ENCODE results near the gene CDK14. TPM values are rescaled to one million over a fixed set of nuclear protein-coding genes. Genes with fewer than 3 reads are reported as not detected.
A peak's percentile ranks its signal among the peaks of the same experiment; 100 is the strongest.

Gene CDK14
- total RNA-seq, 4 donors from 2014 or later, result 3.3 to 61.6 (median 38.7) TPM

DNA sequence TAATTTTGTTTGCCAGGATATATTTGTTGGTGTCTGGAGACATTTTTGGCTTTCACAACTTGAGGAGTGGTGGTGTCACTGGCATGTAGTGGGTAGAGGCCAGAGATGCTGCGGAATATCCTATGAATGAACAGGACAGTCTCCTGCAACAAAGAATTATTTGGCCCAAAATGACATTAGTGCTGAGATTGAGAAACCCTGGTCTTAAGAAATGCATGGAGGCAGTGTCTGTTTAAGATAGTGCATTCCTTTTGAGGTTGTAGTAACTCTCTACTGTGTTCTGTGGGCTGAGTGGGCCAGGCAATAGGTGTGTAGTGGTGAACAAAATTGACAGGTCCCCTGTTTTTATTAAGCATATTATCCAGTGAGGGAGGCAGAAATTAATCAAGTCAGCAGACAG is 165.5 kb downstream of the CDK14 start:
- Histone ChIP-seq H3K27ac (no peak overlapping the region), H3K9me3 (no peaks in the 10 kb centered on the region), H3K36me3 (no peaks in the 10 kb centered on the region), H3K27me3 (no peaks in the 10 kb centered on the region), H3K4me1 (no peaks in the 10 kb centered on the region), H3K4me3 (no peak overlapping the region)
- intact Hi-C loops (cut with DNase I; ENCODE audit: low total_unique reads), result no loop called here
- DNase-seq, result no peak
- TF ChIP-seq, protein P1, sequence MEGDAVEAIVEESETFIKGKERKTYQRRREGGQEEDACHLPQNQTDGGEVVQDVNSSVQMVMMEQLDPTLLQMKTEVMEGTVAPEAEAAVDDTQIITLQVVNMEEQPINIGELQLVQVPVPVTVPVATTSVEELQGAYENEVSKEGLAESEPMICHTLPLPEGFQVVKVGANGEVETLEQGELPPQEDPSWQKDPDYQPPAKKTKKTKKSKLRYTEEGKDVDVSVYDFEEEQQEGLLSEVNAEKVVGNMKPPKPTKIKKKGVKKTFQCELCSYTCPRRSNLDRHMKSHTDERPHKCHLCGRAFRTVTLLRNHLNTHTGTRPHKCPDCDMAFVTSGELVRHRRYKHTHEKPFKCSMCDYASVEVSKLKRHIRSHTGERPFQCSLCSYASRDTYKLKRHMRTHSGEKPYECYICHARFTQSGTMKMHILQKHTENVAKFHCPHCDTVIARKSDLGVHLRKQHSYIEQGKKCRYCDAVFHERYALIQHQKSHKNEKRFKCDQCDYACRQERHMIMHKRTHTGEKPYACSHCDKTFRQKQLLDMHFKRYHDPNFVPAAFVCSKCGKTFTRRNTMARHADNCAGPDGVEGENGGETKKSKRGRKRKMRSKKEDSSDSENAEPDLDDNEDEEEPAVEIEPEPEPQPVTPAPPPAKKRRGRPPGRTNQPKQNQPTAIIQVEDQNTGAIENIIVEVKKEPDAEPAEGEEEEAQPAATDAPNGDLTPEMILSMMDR (IDR thresholded peaks at IDR 0.05), result no peak
- no peak for TF ChIP-seq POLR2A (IDR thresholded peaks at IDR 0.05)

DNA sequence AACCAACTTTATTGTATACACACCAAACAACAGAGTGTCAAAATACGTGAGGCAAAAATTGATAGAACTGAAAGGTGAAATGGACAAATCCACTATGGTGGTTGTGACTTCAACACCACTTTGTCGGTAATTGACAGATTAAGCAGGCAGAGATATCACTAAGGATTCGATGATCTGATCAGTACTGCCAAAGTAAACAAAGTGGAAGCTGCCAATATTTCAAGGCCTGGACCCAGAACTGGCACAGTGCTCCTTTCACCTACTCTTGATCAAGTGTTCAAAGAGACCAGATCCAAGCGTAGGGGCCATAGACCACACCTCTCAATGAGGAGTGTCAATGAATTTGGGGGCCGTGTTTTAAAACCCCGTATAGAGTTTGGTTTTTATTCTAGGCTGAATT is 167.0 kb downstream of the CDK14 start:
- intact Hi-C loops (cut with DNase I; ENCODE audit: low total_unique reads), result no loop called here
- H3K36me3 ChIP-seq, result no peaks in the 10 kb centered on the region
- TF ChIP-seq, protein P1 (IDR thresholded peaks at IDR 0.05), result no peak
- no peak for TF ChIP-seq POLR2A (IDR thresholded peaks at IDR 0.05)
- no peaks in the 10 kb centered on the region for H3K9me3 ChIP-seq
- DNase-seq, result no peak
- no peak overlapping the region for H3K4me3 ChIP-seq
- no peaks in the 10 kb centered on the region for H3K4me1 ChIP-seq
- H3K27me3 ChIP-seq, result no peaks in the 10 kb centered on the region
- H3K27ac ChIP-seq, result no peak overlapping the region

DNA sequence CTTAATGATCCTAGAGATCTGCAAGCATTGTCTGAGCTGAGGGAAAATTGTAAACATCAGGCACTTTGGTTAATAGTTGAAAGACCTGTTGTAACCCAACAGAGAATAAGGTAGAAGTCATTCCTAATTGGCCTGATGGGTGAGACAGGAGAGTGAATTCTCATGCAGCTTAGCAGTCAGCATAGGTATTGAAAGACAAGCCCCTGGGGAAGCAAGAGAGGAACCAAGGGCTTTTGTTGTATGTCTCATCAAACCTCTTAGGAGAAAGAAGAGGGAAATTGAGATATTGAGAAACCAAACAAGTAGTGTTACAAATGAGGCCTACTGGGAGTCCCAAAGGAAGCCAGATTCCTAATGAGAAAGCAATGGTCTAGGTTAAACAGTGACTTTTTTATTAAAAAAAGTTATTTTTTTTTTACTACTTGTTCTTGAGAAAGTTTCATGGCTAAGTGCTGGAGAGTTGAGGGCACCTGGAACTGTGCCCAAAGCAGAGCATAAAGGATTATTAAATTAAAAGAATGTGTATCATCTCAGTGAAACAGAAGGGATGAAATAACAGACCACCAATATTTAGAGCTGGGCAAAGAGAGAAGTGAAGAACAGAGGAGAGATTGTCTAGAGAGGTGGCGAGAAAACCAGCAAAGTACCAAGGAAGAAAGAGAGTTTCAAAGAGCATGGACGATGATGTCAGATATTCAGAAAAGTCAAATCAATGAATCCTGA is 168.9 kb downstream of the CDK14 start:
- intact Hi-C loops (cut with DNase I; ENCODE audit: low total_unique reads), result no loop called here
- no peak for DNase-seq
- Histone ChIP-seq H3K4me3 (no peak overlapping the region), H3K9me3 (no peaks in the 10 kb centered on the region), H3K4me1 (no peaks in the 10 kb centered on the region), H3K27me3 (no peaks in the 10 kb centered on the region), H3K27ac (no peak overlapping the region), H3K36me3 (no peaks in the 10 kb centered on the region)
- TF ChIP-seq, protein P1 (IDR thresholded peaks at IDR 0.05), result no peak
- TF ChIP-seq POLR2A (IDR thresholded peaks at IDR 0.05), result no peak

DNA sequence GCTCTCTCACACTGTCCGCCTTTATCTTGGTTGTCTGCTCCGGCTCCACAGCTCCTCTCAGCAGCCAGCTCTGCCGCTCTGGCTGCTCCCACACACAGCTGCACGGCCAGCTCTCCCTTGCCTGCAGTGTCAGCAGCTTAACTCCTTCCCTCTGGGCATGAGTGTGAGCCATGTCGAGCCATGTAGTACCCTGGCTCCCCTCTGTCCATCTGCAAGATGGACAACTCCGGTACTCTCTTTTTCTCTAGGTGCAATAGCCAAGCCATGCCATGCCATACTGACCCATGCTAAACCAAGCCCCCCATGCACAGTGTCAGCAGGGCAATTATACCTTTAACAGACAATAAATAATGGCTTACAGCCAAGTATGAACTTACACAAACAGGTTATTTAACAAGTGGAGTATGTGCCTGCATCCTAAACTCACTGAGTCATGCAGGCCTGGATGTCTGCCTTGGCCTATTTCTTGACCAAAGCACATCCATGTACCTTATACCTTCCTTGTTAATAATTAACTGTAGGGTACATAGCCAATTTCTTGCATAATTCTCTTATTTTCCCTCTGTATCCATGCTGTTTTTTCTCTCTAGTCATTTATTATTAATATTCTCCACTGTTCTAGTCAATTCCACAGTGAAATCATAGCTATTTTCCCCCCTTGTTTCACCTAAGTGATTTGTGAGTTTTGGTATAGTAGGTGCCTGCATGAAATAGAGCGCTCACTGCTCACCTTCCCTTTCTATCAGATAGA is 170.9 kb downstream of the CDK14 start:
- DNase-seq, result peak; percentile 35 to 52
- Histone ChIP-seq H3K9me3 (no peaks in the 10 kb centered on the region), H3K36me3 (no peaks in the 10 kb centered on the region), H3K27ac (peak overlapping the region; percentile 39 to 58), H3K4me3 (no peak overlapping the region), H3K4me1 (no peaks in the 10 kb centered on the region), H3K27me3 (no peaks in the 10 kb centered on the region)
- TF ChIP-seq, protein P1 (IDR thresholded peaks at IDR 0.05), result no peak
- TF ChIP-seq POLR2A (IDR thresholded peaks at IDR 0.05), result no peak
- intact Hi-C loops (cut with DNase I; ENCODE audit: low total_unique reads), result no loop called here

DNA sequence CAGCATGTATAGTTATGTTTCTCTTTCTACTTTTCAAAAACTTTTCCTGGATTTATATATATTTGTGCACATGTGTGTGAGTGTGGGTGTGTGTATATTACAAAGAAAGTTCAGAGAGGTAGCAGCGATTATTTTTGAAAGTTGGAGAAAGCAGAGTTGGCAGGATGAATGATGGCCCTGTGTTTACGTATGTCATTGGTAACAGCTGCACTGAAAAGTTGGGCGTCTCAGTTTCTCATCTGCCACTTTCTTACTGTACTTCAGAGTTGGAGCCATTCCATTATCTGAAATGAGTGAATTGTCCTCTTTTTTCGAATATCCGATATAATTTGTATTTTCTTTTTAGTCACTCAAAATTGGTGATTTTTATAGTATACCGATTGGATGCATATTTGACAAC is 172.2 kb downstream of the CDK14 start:
- H3K27me3 ChIP-seq, result no peaks in the 10 kb centered on the region
- no peak overlapping the region for H3K27ac ChIP-seq
- DNase-seq, result no peak
- no peaks in the 10 kb centered on the region for H3K36me3 ChIP-seq
- no peaks in the 10 kb centered on the region for H3K4me1 ChIP-seq
- no peak overlapping the region for H3K4me3 ChIP-seq
- intact Hi-C loops (cut with DNase I; ENCODE audit: low total_unique reads), result no loop called here
- no peaks in the 10 kb centered on the region for H3K9me3 ChIP-seq
- no peak for TF ChIP-seq POLR2A (IDR thresholded peaks at IDR 0.05)
- TF ChIP-seq, protein P1 (IDR thresholded peaks at IDR 0.05), result no peak
